Stimulated activated CD4-positive, alpha-beta T cell treated with anti-CD3 and anti-CD28 coated beads, Interleukin-1b, Interleukin-23, amount 100 ng/mL, for 24 hours (primary cell): Measurements from ENCODE around the gene BTBD16.
A peak's percentile ranks its signal among the peaks of the same experiment; 100 is the strongest.

Experiments
- DNase-seq, 4 experiments: peaks; one replicate each; pipeline ENCODE4 v3.0.0-alpha.2; 2020; ENCODE audit warnings: low read depth in 4 of 4, low spot score in 1 of 4

Gene BTBD16

DNA sequence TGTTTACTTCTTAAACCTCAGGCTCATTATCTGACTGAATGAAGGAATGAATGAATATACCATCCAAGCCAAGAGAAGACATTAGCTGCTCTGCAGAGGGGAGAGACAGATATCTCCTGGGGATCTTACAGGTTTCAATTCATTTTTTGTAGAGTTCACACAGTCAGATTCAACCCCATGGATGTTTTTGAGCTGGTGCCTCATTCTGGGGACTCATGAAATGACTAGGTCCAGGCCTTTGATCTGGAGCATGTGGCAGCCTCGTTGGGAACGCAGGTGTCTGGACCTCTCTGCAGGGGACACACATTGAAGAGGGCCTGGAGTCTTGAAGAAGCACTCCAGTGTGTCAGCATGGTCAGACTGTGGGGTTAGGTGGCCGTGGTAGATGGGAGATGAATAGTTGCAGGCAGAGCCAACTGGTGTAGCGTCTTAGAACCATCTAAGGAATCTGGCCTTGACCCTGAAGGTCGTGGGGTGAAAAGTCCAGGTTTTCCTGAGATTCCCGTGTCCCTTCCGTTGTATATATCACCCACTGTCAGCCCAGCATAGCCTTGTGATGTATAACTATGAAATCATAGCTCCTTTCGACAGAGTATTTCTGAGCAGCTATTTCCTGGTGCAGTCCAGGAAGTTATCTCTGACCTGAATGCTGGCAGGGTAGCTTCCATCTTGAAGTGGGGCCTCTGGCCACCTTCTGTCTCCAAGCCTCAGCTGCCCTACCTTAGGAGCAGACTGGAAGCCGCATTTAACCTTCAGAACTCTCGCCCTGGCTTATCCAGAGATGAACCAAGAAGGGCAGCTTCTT, 22.3 kb downstream of the BTBD16 start:
- DNase-seq: no peak

GRCh38 chr10:122293961-122294380, 22.9 kb downstream of the BTBD16 start:
- no peak for DNase-seq

GRCh38 chr10:122294511-122295450, 23.7 kb downstream of the BTBD16 start:
- no peak for DNase-seq

- DNase-seq: no peak
Observed at GRCh38 chr10:122295451-122295809, 24.3 kb downstream of the BTBD16 start.

GRCh38 chr10:122296363-122297120, 25.4 kb downstream of the BTBD16 start:
- DNase-seq: no peak

- no peak for DNase-seq
Observed at GRCh38 chr10:122297583-122297982, 26.5 kb downstream of the BTBD16 start.

DNA sequence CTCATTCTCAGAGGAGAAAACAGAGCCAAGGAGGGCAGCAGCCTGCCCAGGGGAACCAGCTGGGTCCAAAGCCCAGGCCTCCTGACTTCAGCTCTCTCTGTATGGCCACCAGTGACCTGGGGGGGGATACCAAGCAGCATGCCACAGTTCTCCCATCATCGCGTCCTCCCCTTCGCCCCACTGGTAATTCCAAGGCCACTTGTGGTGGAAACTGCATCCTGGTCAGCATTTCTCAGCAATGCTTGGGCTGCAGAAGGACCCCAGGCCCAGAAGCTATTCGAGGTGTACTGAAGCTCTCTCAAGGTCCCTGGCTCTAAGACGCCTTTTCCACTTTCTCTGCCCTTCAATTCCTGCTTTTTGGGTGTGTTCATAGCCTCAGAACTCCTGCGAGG, 27.1 kb downstream of the BTBD16 start:
- no peak for DNase-seq

DNA sequence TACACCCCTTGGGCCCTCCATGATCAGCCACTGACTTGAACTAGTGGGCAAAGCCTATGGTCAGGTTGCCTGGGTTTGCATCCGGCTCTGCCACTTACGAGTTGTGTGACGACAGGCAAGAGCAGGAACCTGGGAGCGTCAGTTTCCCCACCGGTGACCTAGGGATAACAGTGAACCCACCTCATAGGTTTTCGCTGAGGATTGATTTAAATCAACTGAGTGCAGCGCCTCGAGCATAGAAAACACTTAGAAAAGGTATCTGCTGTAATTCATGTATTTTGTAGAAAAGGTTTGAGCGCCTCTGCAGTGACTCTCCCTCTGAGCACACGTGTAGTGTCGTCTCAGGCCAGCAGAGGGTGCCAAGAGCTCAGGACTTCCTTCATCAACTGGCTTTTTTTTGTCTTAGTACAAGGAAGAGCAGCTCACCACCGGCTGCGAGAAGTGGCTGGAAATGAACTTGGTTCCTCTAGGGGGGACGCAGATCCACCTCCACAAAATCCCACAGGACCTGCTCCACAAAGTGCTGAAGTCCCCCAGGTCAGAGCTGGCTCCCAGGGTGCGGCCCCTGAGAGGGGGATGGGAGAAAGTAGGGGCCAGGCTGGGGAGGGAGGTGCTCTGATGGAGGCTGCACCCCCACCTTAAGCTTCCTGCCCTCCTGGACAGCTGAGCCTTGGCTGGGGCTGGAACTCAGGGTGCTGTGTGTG, 27.7 kb downstream of the BTBD16 start:
- DNase-seq: peak; percentile 19 to 49 (median 43)

- DNase-seq: no peak
Observed at GRCh38 chr10:122299423-122300075, 28.5 kb downstream of the BTBD16 start.

DNA sequence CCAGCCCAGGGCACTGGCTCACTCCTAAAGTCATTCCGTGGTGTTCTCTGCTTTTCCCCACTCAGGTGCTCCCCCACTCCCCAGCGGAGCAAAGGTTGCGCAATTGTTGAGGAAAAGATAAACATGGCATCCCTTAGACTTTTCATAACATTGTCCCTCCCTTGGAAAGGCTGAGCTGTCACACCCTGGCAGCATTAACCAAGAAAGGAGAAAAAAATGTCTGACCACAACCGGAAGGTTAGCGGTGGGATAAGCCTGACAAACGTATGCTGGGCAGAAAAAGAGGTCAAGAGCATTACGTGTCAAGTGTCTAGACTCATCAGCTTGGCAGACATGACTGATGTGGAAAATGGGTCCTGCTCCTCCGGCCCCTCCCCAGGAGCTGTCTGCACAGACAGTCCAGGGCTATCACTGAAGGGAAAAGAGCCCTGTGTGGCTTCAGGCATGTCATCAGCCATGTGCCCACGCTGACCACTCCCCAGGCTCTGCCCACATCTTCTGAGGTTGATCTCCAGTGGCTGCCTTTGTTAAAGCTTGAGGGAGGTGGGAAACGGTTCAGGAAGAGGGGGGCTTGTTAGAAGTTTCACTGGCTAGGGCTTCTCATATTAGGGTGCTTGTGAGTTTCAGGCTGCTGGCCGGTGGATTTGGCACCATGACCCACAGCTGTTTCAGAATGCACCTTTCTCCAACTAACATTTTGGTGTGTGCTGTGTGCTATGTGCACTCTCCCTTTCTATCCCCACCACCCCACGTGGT, 30.1 kb downstream of the BTBD16 start:
- DNase-seq: no peak

GRCh38 chr10:122301811-122302115, 30.7 kb downstream of the BTBD16 start:
- no peak for DNase-seq

GRCh38 chr10:122302315-122302714, 31.2 kb downstream of the BTBD16 start:
- no peak for DNase-seq

DNA sequence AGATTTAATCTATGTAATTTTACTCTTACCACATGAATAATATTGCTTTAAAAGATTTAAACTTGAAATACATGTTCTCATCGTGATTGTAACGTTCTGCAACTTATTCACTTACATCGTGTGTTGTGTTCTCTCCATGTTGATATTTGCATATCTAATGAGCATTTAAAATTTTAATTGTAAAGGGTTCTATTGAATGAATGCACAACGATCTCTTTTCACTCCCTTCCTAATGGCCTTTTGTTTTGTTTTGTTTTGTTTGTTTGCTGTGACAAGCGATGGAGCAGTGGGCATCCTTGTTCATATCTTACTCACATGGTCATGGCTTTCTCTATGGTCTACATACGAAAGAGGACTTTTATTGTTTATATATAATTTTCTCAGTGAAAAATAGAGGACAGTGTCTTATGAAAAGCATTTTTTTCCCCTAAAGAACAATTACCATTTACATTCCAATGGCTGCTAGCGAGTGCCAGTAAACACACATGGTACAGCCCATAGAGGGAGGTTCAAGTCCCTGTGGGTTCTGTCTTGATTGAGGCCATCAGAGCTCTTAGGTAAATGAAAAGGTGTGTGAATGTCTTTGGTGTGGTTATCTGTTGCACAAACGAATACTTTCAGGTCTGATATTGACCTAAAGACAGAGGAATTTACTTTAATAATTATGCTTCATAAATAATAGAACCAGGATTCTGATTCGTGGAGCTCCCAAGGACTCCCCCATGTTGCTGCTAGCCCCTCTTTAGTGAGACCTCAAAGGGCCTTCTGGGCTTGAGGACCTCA, 32.4 kb downstream of the BTBD16 start:
- no peak for DNase-seq

DNA sequence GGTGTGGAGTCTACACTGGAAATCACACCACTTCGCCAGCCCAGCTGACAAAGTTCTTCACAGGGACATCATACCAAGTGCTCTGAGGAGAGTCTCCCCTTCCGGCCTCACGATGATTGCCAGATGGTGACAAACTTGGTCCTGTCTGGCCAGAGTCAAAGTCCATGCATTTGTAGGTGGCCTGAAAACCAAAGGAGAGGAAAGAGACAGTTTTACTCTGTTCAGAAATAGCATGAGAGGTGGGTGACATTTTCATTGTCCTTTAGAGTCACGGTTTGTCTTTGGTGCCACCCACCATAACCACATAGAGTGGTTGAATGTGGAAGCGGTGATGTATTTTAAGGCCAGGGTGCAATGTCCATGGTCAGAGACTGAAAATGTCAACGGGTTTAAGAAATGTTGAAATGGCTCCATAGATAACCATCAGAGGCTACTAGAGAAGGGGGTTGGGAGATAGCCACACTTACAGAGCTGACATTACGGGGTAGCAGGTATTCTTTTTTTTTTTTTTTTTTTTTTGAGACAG, 33.0 kb downstream of the BTBD16 start:
- DNase-seq: no peak

DNA sequence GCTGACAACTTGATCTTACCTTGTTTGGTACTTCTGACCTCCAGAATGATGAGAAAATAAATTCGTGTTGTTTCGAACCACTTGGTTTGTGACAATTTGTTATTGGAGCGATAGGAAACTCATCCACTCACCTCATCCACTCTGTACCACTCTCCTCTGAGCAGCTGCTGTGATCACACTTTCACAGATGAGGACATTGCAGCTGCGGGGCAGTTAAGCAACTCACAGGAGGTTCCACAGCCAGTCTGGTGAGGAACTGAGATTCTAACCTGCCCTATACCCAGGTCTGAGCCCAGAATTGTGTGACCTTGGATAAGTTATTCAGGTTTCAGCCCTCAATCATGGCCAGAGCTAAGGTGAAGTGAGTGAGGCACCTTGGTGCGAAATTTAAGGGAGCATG, 35.2 kb downstream of the BTBD16 start:
- DNase-seq: no peak

- no peak for DNase-seq
Observed at GRCh38 chr10:122306744-122307143, 35.6 kb downstream of the BTBD16 start.

DNA sequence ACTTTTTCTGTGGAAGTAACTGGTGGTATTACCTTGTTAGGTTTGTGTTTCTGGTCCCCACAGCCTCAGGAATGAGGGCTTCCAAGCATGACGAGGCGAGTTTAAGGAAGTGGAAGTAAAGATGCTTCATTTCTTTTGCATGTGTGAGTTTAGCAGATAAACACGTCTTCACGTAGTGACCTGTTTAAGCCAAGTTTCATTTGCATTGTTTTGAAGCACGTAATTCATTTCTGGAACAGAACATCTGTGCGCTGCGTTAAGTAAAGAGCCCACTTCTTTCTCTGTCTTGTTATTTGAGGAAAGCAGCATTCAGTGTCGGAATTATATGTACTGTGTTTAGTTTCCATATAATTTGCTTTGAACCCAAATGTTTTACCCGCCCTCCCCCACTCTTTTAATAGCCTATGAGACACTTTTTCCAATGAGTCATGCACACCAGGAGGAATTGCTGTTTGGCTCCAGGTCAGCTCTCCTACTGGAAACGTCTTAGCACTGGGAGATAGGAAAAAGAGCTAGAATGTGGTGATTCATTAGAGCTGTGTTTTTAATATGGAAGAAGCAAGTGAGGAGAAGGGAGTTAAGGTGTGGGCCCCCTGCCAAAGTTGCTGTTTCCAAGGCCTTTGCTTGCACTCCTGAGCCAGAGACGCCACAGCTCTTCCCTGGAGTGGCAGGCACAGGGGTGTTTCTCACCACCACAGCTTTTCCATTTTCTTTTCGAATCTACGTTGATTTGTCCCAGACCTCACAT, 36.7 kb downstream of the BTBD16 start:
- DNase-seq: no peak
